Fibroblast of villous mesenchyme (primary cell): ENCODE measurements around the gene USP6NL. TPM values are rescaled to one million over a fixed set of nuclear protein-coding genes. Genes with fewer than 3 reads are reported as not detected.

Source experiments
- DNase-seq: peaks from one replicate; pipeline ENCODE4 v3.0.0-alpha.2; 2010; ENCODE audit warnings: low read depth
- H3K4me3 ChIP-seq: 2 replicates; pipeline ENCODE4 v1.5.1; 2011; ENCODE audit warnings: low read depth, mild to moderate bottlenecking, low read length
- total RNA-seq: library from RNA; depleted of rRNA; stranded (reverse); fragments of >200 nt; gene quantifications from 2 replicates; pipeline ENCODE4 v1.2.3, GENCODE V29; 2012
- TF ChIP-seq, protein P1 (sequence below): IDR thresholded peaks from 2 replicates; pipeline ENCODE4 v1.5.1; 2012; ENCODE audit warnings: low read depth, mild to moderate bottlenecking, low read length; ENCODE audit not compliant: insufficient read depth

Gene USP6NL
- total RNA-seq, 1 donor: 12.5 TPM

- no peak for DNase-seq
- H3K4me3 ChIP-seq: no peak overlapping the region
- TF ChIP-seq, protein P1, sequence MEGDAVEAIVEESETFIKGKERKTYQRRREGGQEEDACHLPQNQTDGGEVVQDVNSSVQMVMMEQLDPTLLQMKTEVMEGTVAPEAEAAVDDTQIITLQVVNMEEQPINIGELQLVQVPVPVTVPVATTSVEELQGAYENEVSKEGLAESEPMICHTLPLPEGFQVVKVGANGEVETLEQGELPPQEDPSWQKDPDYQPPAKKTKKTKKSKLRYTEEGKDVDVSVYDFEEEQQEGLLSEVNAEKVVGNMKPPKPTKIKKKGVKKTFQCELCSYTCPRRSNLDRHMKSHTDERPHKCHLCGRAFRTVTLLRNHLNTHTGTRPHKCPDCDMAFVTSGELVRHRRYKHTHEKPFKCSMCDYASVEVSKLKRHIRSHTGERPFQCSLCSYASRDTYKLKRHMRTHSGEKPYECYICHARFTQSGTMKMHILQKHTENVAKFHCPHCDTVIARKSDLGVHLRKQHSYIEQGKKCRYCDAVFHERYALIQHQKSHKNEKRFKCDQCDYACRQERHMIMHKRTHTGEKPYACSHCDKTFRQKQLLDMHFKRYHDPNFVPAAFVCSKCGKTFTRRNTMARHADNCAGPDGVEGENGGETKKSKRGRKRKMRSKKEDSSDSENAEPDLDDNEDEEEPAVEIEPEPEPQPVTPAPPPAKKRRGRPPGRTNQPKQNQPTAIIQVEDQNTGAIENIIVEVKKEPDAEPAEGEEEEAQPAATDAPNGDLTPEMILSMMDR: no peak
Measured at GRCh38 chr10:11581213-11581612, 30.2 kb downstream of the USP6NL start.

DNA sequence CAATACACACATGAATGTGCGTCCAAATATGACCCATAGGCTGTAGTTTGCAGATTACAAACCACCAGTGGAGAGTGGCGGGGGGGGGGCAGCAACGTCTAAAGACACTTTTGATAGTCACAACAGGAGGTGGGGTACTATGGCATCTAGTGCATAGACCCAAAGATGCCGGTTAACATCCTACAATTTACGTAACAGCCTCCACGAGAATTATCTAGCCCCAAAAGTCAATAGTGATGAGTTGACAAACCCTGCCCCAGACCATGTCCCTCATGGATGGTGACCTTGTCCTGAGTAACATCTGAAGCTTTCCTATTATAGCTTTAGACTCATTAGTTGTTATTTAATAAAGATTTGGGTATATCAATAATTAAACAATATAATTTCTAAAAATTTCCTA, 31.6 kb downstream of the USP6NL start:
- TF ChIP-seq, protein P1: no peak
- no peak overlapping the region for H3K4me3 ChIP-seq
- DNase-seq: no peak

DNA sequence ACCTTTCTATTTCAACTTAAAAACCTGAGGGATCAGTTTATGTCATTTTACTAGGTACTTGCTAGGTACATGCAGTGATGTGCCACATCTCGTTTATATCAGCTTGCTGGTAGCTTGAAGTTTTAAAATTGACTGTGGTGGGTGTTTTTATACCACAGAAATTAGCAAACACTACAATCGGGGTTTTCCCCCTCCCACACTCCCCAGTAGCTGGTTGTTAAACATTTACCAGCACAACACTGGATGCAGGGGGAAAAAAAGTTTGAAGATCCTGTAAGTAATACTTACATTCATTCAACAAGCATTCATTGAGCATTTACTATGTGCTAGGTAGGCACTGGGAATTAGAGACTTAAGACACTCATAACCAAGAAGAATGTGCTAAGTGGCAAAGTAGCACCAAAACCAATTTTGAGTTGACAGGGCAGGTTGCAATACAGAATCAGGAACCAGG, 32.6 kb downstream of the USP6NL start:
- TF ChIP-seq, protein P1: no peak
- no peak for DNase-seq
- H3K4me3 ChIP-seq: no peak overlapping the region

DNA sequence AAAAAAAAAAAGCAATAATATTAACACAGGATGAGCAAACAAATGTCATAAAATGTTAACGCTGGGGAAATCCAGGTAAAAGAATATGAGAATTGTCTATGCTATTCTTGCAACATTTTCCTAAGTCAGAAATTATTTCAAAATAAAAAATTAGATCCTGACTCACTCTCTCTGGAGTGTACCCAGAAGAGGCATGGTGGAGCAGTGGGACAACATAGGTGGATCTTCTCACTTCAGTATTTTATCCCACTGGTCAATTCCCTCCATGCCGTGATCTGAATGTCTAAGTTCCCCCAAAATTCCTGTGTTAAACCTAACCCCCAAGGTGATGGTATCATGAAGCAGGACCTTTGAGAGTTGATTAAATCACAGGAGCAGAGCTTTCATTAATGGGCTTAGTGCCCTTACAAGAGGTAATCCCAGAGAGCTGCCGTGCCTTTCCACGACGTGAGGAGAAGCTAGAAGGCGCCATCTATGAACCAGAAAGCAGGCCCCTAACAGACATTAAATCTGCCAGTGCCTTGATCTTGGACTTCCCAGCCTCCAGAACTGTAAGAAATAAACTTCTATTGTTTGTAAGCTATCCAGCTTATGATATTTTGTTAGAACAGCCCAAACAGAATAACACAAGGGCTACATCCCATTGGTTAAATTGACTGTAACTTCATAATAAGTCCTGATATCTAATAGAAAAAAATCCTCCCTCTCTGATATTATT, 35.2 kb downstream of the USP6NL start:
- TF ChIP-seq, protein P1: no peak
- DNase-seq: no peak
- no peak overlapping the region for H3K4me3 ChIP-seq

DNA sequence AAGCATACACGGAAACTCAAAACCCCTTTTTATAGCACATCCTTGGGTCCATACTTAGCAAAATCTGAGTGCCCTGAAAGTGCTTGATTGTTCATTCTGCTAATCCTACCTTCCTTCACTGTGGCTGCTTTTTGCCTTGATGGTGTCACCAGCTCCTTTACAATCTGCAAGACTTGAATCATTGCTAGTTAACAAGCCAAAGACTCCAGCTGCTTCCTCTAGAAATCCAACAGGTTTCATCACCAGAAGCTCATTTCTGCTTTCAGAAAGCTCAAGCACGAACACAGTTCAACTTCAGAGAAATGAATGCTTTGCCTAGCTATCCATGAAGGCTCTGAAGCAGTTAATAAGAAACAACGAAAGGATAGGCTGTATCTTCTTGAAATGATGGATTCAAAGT, 38.0 kb downstream of the USP6NL start:
- peak; percentile 71 for DNase-seq
- TF ChIP-seq, protein P1: no peak
- H3K4me3 ChIP-seq: peak overlapping the region; percentile 16

- TF ChIP-seq, protein P1: no peak
- DNase-seq: no peak
- no peak overlapping the region for H3K4me3 ChIP-seq
Measured at GRCh38 chr10:11570751-11571150, 40.7 kb downstream of the USP6NL start.

GRCh38 chr10:11569471-11569870, 42.0 kb downstream of the USP6NL start:
- TF ChIP-seq, protein P1: no peak
- no peak overlapping the region for H3K4me3 ChIP-seq
- DNase-seq: no peak
